Thymus (tissue), 11 donors: ENCODE measurements around the gene FAM169A. TPM values are rescaled to one million over a fixed set of nuclear protein-coding genes. Genes with fewer than 3 reads are reported as not detected.
"Not testable (repeated sequence)": the region's sequence is repeated elsewhere in the genome, so short reads cannot be mapped to it uniquely, and the experiment has no call there.

Experiments
- DNase-seq, 9 donors: peaks; one replicate each; pipeline ENCODE4 v3.0.0-alpha.2; 2013; ENCODE audit warnings: low spot score in 9 of 9, low read depth in 6 of 9, missing footprints in 1 of 9
- H3K27ac ChIP-seq, 2 donors: one replicate each; pipeline ENCODE4 v1.5.1; 2013; ENCODE audit warnings: control low read depth in 1 of 2, low read depth in 1 of 2, low read length in 1 of 2, mild to moderate bottlenecking in 1 of 2, moderate library complexity in 1 of 2
- H3K27me3 ChIP-seq, 2 donors: one replicate each; pipeline ENCODE4 v1.5.1; 2013; ENCODE audit warnings: low read length in 1 of 2; ENCODE audit not compliant: control insufficient read depth in 2 of 2, insufficient read depth in 1 of 2
- H3K36me3 ChIP-seq, 2 donors: one replicate each; pipeline ENCODE4 v1.5.1; 2013; ENCODE audit warnings: low read length in 1 of 2, mild to moderate bottlenecking in 1 of 2, moderate library complexity in 1 of 2; ENCODE audit not compliant: control insufficient read depth in 2 of 2, insufficient read depth in 2 of 2
- H3K4me1 ChIP-seq, 2 donors: one replicate each; pipeline ENCODE4 v1.5.1; 2013; ENCODE audit warnings: low read length in 2 of 2; ENCODE audit not compliant: control insufficient read depth in 2 of 2, insufficient read depth in 2 of 2
- H3K4me3 ChIP-seq, 2 donors: one replicate each; pipeline ENCODE4 v1.5.1; 2013; ENCODE audit warnings: low read length in 2 of 2, control low read depth in 1 of 2, mild to moderate bottlenecking in 1 of 2
- H3K9me3 ChIP-seq, 2 donors: one replicate each; pipeline ENCODE4 v1.5.1; 2013; ENCODE audit warnings: low read length in 1 of 2, mild to moderate bottlenecking in 1 of 2; ENCODE audit not compliant: control insufficient read depth in 2 of 2, insufficient read depth in 1 of 2
- WGBS: extraction: QIAGEN DNeasy Blood & Tissue Kit; methylation state at CpG from one replicate; pipeline ENCODE4 v1.1.7; 2013; 5-methylcytosine and 5-hydroxymethylcytosine counted together
- polyA plus RNA-seq: library from polyadenylated mRNA; stranded (reverse); fragments of 200-250 nt; gene quantifications from one replicate; pipeline ENCODE4 v1.2.3, GENCODE V29; 2013
- total RNA-seq: library from RNA; stranded (reverse); fragments of 120-200 nt; gene quantifications from one replicate; pipeline ENCODE4 v1.2.4, GENCODE V29; 2013
- donor health status: healthy.

Gene FAM169A
- total and polyA plus RNA-seq, 2 donors: 5.3 to 11.6 TPM

GRCh38 chr5:74856975-74857374, 9.2 kb downstream of the FAM169A start:
- H3K9me3 ChIP-seq, H3K4me1 ChIP-seq, H3K36me3 ChIP-seq, DNase-seq, H3K27ac ChIP-seq, H3K27me3 ChIP-seq, H3K4me3 ChIP-seq: not testable (repeated sequence)
- WGBS: over 99% methylated on average over 7 of the region's 7 CpGs

- Histone ChIP-seq H3K4me3 (no peak overlapping the region), H3K36me3 (no peaks in the 10 kb centered on the region), H3K9me3 (no peaks in the 10 kb centered on the region), H3K4me1 (peaks cover 0 to 9% of the 10 kb centered on the region in 2 donors), H3K27ac (no peak overlapping the region), H3K27me3 (no peaks in the 10 kb centered on the region)
- WGBS: 98% methylated on average over 2 of the region's 2 CpGs
- DNase-seq: no peak
Observed at GRCh38 chr5:74853256-74853655, 12.9 kb downstream of the FAM169A start.

DNA sequence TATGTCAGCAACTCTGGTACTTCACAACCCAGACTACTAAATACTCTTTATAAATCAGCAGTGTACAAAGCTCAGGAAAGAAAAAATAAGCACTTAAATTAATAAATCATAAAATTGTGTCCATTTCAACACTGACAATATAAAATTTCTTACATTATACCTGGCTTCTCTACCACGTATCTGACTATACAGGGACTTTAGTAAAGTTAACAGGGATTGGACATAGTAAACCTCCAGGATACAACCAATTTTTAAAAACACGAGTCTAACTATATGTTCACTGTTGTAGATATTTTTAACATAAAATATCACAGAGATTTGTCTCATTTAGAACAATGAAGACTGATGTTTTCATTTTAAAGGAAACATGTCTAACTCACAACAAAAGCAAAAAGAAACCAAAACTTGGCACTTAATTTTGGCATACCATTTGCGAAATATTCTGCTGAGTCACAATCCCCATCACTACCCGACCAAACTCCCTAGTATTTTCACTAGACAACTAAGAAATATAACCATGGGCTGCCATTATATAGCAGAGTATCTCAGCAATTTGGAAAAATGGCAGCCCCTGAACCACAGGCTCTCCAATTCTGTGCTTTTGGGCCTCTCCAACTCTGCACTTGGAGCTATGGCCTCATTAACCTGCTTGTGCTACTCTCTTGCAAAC, 14.4 kb downstream of the FAM169A start:
- no peak for DNase-seq
- no peaks in the 10 kb centered on the region for H3K27me3 ChIP-seq
- H3K9me3 ChIP-seq: no peaks in the 10 kb centered on the region
- no peak overlapping the region for H3K4me3 ChIP-seq
- peaks cover 0 to 9% of the 10 kb centered on the region in 2 donors for H3K4me1 ChIP-seq
- no peaks in the 10 kb centered on the region for H3K36me3 ChIP-seq
- 31% methylated on average over 4 of the region's 4 CpGs for WGBS
- peak overlapping the region in 1 of 2 donors; percentile 56 for H3K27ac ChIP-seq

- no peaks in the 10 kb centered on the region for H3K27me3 ChIP-seq
- H3K27ac ChIP-seq: no peak overlapping the region
- peak in 1 of 9 donors; percentile 20 for DNase-seq
- H3K4me3 ChIP-seq: no peak overlapping the region
- H3K9me3 ChIP-seq: no peaks in the 10 kb centered on the region
- 68% methylated on average over 4 of the region's 4 CpGs for WGBS
- H3K36me3 ChIP-seq: no peaks in the 10 kb centered on the region
- peaks cover 0 to 9% of the 10 kb centered on the region in 2 donors for H3K4me1 ChIP-seq
Observed at GRCh38 chr5:74850789-74851425, 15.3 kb downstream of the FAM169A start.

GRCh38 chr5:74850030-74850429, 16.2 kb downstream of the FAM169A start:
- H3K4me1 ChIP-seq: peaks cover 0 to 9% of the 10 kb centered on the region in 2 donors
- no peak overlapping the region for H3K27ac ChIP-seq
- H3K27me3 ChIP-seq: no peaks in the 10 kb centered on the region
- no peak for DNase-seq
- H3K36me3 ChIP-seq: no peaks in the 10 kb centered on the region
- no peaks in the 10 kb centered on the region for H3K9me3 ChIP-seq
- WGBS: 97% methylated on average over 8 of the region's 8 CpGs
- no peak overlapping the region for H3K4me3 ChIP-seq

DNA sequence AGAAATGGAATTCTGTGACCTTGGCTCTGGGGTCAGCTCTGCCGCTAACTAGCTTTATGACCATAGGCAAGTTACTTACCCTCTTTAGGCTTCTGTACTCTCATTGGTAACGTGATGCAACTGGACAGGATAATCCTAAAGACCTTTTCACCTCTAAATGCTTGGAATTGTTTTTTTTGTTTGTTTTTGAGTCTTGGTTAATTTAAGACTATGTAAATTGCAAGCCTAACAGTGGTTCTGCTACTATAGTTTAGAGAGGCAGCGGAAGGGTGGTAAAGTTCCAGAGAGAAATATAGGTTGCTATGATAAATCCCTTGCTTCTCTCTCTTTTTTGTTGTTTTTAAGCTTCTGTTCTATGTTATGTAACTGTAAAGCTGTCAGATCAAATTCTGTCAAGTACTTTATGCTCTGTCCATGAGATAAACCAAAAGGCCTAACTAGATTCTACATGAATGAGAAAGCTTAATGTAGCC, 17.6 kb downstream of the FAM169A start:
- H3K36me3 ChIP-seq: no peaks in the 10 kb centered on the region
- WGBS: 98% methylated on average over 3 of the region's 3 CpGs
- no peak for DNase-seq

DNA sequence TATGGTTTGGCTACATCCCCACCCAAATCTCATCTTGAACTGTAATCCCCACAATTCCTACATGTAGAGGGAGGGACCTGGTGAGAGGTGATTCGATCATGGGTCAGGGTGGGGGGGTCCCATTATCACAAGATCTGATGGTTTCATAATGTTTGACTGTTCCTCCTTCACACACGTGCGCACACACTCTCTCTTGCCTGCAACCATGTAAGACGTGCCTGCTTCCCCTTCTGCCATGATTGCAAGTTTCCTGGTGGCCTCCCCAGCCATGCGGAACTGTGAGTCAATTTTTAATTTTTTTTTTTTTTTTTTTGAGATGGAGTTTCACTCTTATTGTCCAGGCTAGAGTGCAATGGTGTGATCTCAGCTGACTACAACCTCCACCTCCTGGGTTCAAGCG, 27.0 kb downstream of the FAM169A start:
- H3K9me3 ChIP-seq: no peaks in the 10 kb centered on the region
- H3K27ac ChIP-seq: no peak overlapping the region
- no peaks in the 10 kb centered on the region for H3K36me3 ChIP-seq
- no peak for DNase-seq
- H3K4me1 ChIP-seq: peaks cover 5 to 11% of the 10 kb centered on the region in 2 donors
- 98% methylated on average over 6 of the region's 6 CpGs for WGBS
- no peak overlapping the region for H3K4me3 ChIP-seq
- H3K27me3 ChIP-seq: no peaks in the 10 kb centered on the region

More for the DNA sequence above, 17.6 kb downstream of the FAM169A start:
- Histone ChIP-seq H3K27me3 (no peaks in the 10 kb centered on the region), H3K9me3 (no peaks in the 10 kb centered on the region), H3K4me3 (no peak overlapping the region), H3K4me1 (peaks cover 0 to 9% of the 10 kb centered on the region in 2 donors), H3K27ac (no peak overlapping the region)

GRCh38 chr5:74838262-74838661, 27.9 kb downstream of the FAM169A start:
- Histone ChIP-seq H3K4me1 (peaks cover 5 to 11% of the 10 kb centered on the region in 2 donors), H3K4me3 (no peak overlapping the region), H3K27me3 (no peaks in the 10 kb centered on the region), H3K27ac (peak overlapping the region in 1 of 2 donors; percentile 64), H3K9me3 (no peaks in the 10 kb centered on the region), H3K36me3 (no peaks in the 10 kb centered on the region)
- peak in 5 of 9 donors; percentile 4 to 37 (median 18) for DNase-seq
- WGBS: 13% methylated on average over 2 of the region's 2 CpGs

DNA sequence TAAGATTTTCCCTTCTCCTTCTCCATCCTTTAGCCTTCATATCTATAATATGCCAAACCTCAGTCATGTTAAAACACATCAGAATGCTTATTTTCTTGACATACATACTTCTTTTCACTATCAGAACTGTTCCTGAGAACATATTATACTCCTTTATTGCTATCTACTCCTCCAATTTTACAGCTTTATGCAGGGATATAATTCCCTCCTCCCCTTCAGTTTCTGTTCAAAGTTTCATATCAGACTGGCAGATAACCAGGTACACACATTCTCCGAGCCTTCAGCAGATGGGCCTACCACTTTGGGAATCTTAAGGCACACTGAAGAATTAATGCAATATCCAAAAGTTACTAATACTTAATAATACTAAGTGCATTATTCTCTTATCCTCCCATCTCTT, 29.1 kb downstream of the FAM169A start:
- no peak overlapping the region for H3K27ac ChIP-seq
- H3K9me3 ChIP-seq: no peaks in the 10 kb centered on the region
- peaks cover 5 to 11% of the 10 kb centered on the region in 2 donors for H3K4me1 ChIP-seq
- 97% methylated on average over 1 of the region's 1 CpG for WGBS
- no peak overlapping the region for H3K4me3 ChIP-seq
- no peaks in the 10 kb centered on the region for H3K36me3 ChIP-seq
- H3K27me3 ChIP-seq: no peaks in the 10 kb centered on the region
- DNase-seq: no peak
